GM13976 (cell line): ENCODE data around the gene HSPB6.
"Not testable (repeated sequence)": the region's sequence is repeated elsewhere in the genome, so short reads cannot be mapped to it uniquely, and the experiment has no call there.

Experiments used
- DNase-seq: peaks from one replicate; pipeline ENCODE4 v3.0.0; 2012; ENCODE audit warnings: low spot score
- in situ Hi-C: fragments of 300-500 bp; cut with MboI; formaldehyde crosslinking; loops from one replicate; pipeline ENCODE4 v1.12.0; 2022; ENCODE audit warnings: low sequenced_read_pairs, mixed read lengths, inconsistent platforms; ENCODE audit not compliant: unreplicated experiment
- TF ChIP-seq, protein P1 (sequence below): IDR thresholded peaks from 2 replicates; pipeline ENCODE4 v1.5.1; 2012; ENCODE audit warnings: borderline replicate concordance, mild to moderate bottlenecking; ENCODE audit not compliant: insufficient read depth; ENCODE audit errors: extremely low read depth, missing control alignments, control extremely low read depth

Gene HSPB6

GRCh38 chr19:35756377-35757230 lies at the start of gene HSPB6:
HSPB6 (minus strand) TSS chr19:35757029; CDS start chr19:35757008, 21 bp downstream.
- in situ Hi-C loops: no loop called here
- DNase-seq: no peak
- TF ChIP-seq, protein P1, sequence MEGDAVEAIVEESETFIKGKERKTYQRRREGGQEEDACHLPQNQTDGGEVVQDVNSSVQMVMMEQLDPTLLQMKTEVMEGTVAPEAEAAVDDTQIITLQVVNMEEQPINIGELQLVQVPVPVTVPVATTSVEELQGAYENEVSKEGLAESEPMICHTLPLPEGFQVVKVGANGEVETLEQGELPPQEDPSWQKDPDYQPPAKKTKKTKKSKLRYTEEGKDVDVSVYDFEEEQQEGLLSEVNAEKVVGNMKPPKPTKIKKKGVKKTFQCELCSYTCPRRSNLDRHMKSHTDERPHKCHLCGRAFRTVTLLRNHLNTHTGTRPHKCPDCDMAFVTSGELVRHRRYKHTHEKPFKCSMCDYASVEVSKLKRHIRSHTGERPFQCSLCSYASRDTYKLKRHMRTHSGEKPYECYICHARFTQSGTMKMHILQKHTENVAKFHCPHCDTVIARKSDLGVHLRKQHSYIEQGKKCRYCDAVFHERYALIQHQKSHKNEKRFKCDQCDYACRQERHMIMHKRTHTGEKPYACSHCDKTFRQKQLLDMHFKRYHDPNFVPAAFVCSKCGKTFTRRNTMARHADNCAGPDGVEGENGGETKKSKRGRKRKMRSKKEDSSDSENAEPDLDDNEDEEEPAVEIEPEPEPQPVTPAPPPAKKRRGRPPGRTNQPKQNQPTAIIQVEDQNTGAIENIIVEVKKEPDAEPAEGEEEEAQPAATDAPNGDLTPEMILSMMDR: no peak

GRCh38 chr19:35806597-35806996 lies 49.8 kb upstream of the HSPB6 start:
- DNase-seq: no peak
- TF ChIP-seq, protein P1: no peak
- in situ Hi-C loops: no loop called here

DNA sequence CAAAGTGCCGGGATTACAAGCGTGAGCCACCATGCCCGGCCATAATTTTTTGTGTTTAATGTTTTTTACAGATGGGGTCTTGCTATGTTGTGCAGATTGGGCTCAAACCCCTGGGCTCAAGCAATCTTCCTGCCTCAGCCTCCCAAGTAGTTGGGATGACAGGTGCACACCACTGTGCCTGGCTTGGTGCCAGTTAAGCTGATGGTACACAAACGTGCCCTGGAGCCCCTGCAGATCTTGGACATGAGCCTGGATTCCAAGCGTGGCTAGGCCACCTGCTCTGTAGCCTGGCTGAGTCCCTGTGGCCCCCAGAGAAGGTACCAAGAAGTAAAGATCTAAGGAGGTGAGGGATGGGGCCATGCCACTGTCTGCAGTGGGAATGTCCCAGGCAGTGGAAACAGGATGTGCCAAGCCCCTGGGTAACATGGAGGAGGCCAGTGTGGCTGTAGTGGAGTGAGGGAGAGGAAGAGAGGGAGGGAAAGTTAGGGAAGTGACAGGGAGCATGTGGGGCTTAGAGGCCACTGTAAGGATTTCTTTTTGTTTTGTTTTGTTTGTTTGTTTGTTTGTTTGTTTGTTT lies 48.8 kb upstream of the HSPB6 start:
- DNase-seq: no peak
- in situ Hi-C loops: no loop called here

DNA sequence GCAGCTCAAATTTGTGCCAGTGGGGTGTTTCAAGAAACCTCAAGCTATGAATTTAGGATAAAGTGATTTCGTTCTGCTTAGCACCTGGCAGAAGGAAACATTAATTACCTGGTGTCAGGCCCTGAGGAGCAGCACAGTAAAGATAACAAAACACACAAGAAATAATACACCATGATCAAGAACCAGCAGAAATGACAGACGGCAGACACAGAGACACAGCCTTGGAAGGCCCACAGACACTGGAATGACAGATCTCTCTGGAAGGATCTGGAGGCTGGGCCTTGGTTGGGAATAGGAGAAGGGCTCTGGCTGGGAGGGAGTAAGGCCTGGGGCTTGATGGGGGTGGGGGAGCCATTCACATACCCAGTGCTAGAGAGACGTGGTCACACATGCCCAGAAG lies 45.0 kb upstream of the HSPB6 start:
- TF ChIP-seq, protein P1: no peak
- no peak for DNase-seq
- in situ Hi-C loops: no loop called here

More for the DNA sequence above, 48.8 kb upstream of the HSPB6 start:
- TF ChIP-seq, protein P1: no peak

DNA sequence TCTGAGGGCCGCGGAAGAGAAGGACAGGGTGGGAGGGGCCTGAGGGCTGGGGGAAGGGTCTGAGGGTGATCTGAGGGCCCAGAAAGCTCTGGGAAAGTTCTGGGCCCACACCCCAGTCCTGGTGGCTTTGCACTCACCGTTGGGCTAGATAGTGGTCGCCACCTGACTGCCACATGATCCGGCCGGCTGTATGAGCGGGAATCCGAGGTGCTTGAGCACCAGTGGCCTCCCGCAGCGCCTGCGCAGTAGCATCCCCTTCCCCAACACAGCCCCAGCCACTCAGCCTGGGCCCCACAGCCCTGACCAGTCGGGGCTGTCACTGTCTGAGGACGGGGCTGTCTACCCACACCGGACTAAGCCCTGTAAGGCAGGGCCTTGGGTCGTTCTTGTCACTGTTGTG lies 40.8 kb upstream of the HSPB6 start:
- in situ Hi-C loops: no loop called here
- DNase-seq: no peak
- TF ChIP-seq, protein P1: no peak

DNA sequence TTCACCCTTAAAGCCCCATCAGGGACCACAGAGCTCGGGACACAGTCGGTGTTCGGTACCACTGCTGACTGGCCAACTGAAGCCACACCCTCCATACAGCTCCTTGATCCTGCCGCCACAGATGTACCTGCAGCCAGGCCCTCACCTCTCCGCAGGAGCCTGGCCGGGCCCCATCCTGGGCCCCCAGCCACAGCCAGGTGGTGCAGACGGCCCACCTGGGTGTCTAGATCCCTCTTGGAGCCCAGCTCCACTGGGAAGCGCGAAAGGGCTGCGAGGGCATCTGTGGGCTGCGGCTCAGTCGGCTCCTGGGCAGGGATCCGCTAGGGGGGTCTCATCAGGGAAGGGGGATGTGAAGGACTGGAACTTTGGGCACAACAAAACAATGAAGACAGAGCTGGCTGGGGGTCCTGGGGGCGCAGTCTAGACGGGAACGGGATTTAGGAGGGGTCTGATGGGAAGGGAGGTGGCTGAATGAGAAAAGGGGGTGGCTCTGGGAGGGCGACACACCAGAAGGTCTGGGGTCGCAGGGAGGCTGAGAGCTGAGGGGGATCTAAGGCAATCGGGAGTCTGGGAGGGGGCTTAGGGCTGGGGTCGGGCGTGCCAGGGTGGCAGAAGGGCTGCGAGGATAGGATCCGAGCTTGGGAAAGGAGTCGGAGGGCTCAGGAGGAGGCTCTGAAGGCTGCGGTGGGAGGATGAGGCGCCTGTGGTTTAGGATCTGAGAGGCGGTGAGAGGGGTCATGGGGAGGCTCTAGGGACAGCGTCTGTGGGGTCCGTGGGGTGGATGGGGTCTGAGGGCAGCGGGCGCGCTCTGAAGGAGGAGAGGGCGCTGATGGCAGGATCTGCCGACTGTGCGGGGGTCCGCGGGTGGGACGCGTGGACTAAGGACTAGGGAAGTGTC lies 40.1 kb upstream of the HSPB6 start:
- TF ChIP-seq, protein P1: no peak
- in situ Hi-C loops: no loop called here
- no peak for DNase-seq

DNA sequence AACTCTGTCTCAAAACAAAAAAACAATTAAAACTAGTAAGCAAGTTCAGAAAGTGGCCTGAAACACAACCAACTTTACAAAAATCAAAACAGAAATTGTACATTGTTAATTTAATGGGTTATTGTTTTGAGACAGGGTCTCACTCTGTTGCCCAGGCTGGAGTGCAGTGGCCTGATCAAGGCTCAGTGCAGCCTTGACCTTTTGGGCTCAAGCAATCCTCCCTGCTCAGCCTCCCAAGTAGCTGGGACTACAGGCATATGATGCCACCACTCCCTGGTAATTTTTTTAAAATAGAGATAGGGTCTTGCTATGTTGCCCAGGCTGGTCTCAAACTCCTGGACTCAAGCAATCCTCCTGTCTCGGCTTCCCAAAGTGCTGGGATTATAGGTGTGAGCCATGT lies 38.7 kb upstream of the HSPB6 start:
- in situ Hi-C loops, DNase-seq: not testable (repeated sequence)
